Panc1 (cell line): Measurements from ENCODE around the gene FAM120B.

ENCODE experiments used
- CTCF ChIP-seq: fragments of 450-650 bp; IDR thresholded peaks from 2 replicates; pipeline ENCODE4 v1.5.1; 2017; ENCODE audit warnings: mild to moderate bottlenecking
- POLR2AphosphoS5 ChIP-seq: IDR thresholded peaks from 2 replicates; pipeline ENCODE4 v1.6.1; 2012; ENCODE audit warnings: mild to moderate bottlenecking, low read depth, low read length, moderate library complexity
- REST ChIP-seq, 2 experiments: IDR thresholded peaks; 2 replicates each; pipeline ENCODE4 v1.6.1; 2011 to 2012; ENCODE audit warnings: low read depth in 2 of 2, control low read depth in 1 of 2, low read length in 1 of 2, mild to moderate bottlenecking in 1 of 2, moderate library complexity in 1 of 2; ENCODE audit not compliant: insufficient read depth in 1 of 2
- SIN3A ChIP-seq: IDR thresholded peaks from 2 replicates; pipeline ENCODE4 v1.6.1; 2012; ENCODE audit warnings: low read depth, mild to moderate bottlenecking, low read length, moderate library complexity, borderline replicate concordance; ENCODE audit not compliant: insufficient read depth

- TF ChIP-seq POLR2AphosphoS5 = no peak
- no peak for TF ChIP-seq CTCF
- no peak for TF ChIP-seq REST (IDR thresholded peaks at IDR 0.05; ENCODE audit: insufficient read depth in 1 of 2, low read depth in 2 of 2, low read length in 1 of 2)
- TF ChIP-seq SIN3A = no peak
These were observed 75.0 kb downstream of the FAM120B start for GRCh38 chr6:170381562-170381961.
